Measurements from ENCODE around the gene MSH4.
"Not testable (repeated sequence)": the region's sequence is repeated elsewhere in the genome, so short reads cannot be mapped to it uniquely, and the experiment has no call there.

Gene MSH4

GRCh38 chr1:75796376-75797272, at the start of gene MSH4:
Gene MSH4 (plus strand): TSS chr1:75796882. CDS start chr1:75796986, 104 bp downstream.
- Histone ChIP-seq H3K4me3 (no peak within 1 kb of the TSS), H3K27ac (no peak within 1 kb of the TSS)

- H3K27ac ChIP-seq, H3K4me3 ChIP-seq: not testable (repeated sequence)
These were observed 39.5 kb upstream of the MSH4 start for GRCh38 chr1:75757210-75757609.

GRCh38 chr1:75758543-75758942, 38.1 kb upstream of the MSH4 start:
- not testable (repeated sequence) for H3K4me3 ChIP-seq, H3K27ac ChIP-seq

GRCh38 chr1:75764057-75764655, 32.5 kb upstream of the MSH4 start:
- Histone ChIP-seq H3K27ac (no peak overlapping the region), H3K4me3 (no peak overlapping the region)

GRCh38 chr1:75765697-75766355, 30.9 kb upstream of the MSH4 start:
- Histone ChIP-seq H3K27ac (peak overlapping the region in 1 of 21 experiments; percentile 7), H3K4me3 (no peak overlapping the region)

- Histone ChIP-seq H3K4me3 (no peak overlapping the region), H3K27ac (no peak overlapping the region)
These were observed 28.7 kb upstream of the MSH4 start for GRCh38 chr1:75768016-75768415.

GRCh38 chr1:75770761-75771160, 25.9 kb upstream of the MSH4 start:
- H3K27ac ChIP-seq, result no peak overlapping the region
- no peak overlapping the region for H3K4me3 ChIP-seq

GRCh38 chr1:75771978-75772377, 24.7 kb upstream of the MSH4 start:
- Histone ChIP-seq H3K27ac (no peak overlapping the region), H3K4me3 (no peak overlapping the region)

GRCh38 chr1:75777812-75778211, 18.9 kb upstream of the MSH4 start:
- not testable (repeated sequence) for H3K4me3 ChIP-seq, H3K27ac ChIP-seq

- H3K4me3 ChIP-seq, H3K27ac ChIP-seq: not testable (repeated sequence)
These were observed 18.0 kb upstream of the MSH4 start for GRCh38 chr1:75778694-75779093.

GRCh38 chr1:75780183-75780582, 16.5 kb upstream of the MSH4 start:
- H3K27ac ChIP-seq, H3K4me3 ChIP-seq: not testable (repeated sequence)

GRCh38 chr1:75783920-75784319, 12.8 kb upstream of the MSH4 start:
- H3K4me3 ChIP-seq, result not testable (repeated sequence)
- H3K27ac ChIP-seq, result peak overlapping the region in 1 of 21 experiments; percentile 95

GRCh38 chr1:75785320-75785982, 11.2 kb upstream of the MSH4 start:
- peak overlapping the region; percentile 53 to 80 (median 64) for H3K4me3 ChIP-seq
- H3K27ac ChIP-seq, result peak overlapping the region in 20 of 21 experiments; percentile 54 to 97 (median 86)

GRCh38 chr1:75785983-75786853, 10.5 kb upstream of the MSH4 start, which contains the start of gene RABGGTB:
Gene RABGGTB (plus strand): TSS chr1:75786256. CDS start chr1:75786272, 16 bp downstream.
- Histone ChIP-seq H3K27ac (peak within 1 kb of the TSS; percentile 36 to 97 (median 86)), H3K4me3 (peak within 1 kb of the TSS; percentile 53 to 80 (median 64))

- peak overlapping the region in 19 of 21 experiments; percentile 7 to 97 (median 87) for H3K27ac ChIP-seq
- H3K4me3 ChIP-seq, result peak overlapping the region; percentile 53 to 80 (median 64)
These were observed 9.7 kb upstream of the MSH4 start for GRCh38 chr1:75786901-75787493.

GRCh38 chr1:75787524-75787923, 9.2 kb upstream of the MSH4 start:
- peak overlapping the region; percentile 53 to 80 (median 64) for H3K4me3 ChIP-seq
- peak overlapping the region in 13 of 21 experiments; percentile 7 to 95 (median 86) for H3K27ac ChIP-seq

- H3K27ac ChIP-seq, result peak overlapping the region in 1 of 21 experiments; percentile 17
- H3K4me3 ChIP-seq, result no peak overlapping the region
These were observed 6.7 kb upstream of the MSH4 start for GRCh38 chr1:75789988-75790387.

- Histone ChIP-seq H3K4me3 (no peak overlapping the region), H3K27ac (peak overlapping the region in 3 of 21 experiments; percentile 4 to 52 (median 25))
These were observed 5.7 kb upstream of the MSH4 start for GRCh38 chr1:75791022-75791421.

Measured in skin epidermis (tissue), 12 donors.